OCI-LY1 (cell line): ENCODE data around the gene AKT2.

Experiments
- EZH2 ChIP-seq: fragments of 200-600 bp; sonication (generic), shearing (Covaris generic); IDR thresholded peaks from 2 replicates; pipeline ENCODE4 v1.8.0; 2017; ENCODE audit warnings: borderline replicate concordance, mixed run types, mild to moderate bottlenecking, antibody characterized with exemption, low read length, moderate library complexity, mixed read lengths
- TF ChIP-seq, protein P1 (sequence below): fragments of 200-600 bp; sonication (generic), shearing (Covaris generic); IDR thresholded peaks from 2 replicates; pipeline ENCODE4 v1.5.1; 2017; ENCODE audit warnings: mild to moderate bottlenecking, antibody characterized with exemption, low read length, moderate library complexity, mixed read lengths

DNA sequence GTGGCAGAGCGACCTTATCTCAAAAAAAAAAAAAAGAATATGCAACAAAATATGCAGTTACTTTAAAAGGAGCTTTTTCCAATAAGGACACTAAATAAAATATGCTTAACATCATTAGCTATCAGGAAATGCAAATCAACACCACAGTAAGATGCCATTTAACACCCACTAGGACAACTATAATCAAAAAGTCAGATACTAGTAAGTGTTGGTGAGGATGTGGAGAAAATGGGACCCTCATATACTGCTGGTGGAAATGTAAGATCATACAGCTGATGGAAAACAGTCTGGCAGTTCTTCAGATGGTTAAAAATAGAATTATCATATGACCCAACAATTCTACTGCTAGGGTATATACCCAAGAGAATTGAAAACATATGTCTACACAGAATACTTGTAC, 24.5 kb upstream of the AKT2 start:
- TF ChIP-seq, protein P1, sequence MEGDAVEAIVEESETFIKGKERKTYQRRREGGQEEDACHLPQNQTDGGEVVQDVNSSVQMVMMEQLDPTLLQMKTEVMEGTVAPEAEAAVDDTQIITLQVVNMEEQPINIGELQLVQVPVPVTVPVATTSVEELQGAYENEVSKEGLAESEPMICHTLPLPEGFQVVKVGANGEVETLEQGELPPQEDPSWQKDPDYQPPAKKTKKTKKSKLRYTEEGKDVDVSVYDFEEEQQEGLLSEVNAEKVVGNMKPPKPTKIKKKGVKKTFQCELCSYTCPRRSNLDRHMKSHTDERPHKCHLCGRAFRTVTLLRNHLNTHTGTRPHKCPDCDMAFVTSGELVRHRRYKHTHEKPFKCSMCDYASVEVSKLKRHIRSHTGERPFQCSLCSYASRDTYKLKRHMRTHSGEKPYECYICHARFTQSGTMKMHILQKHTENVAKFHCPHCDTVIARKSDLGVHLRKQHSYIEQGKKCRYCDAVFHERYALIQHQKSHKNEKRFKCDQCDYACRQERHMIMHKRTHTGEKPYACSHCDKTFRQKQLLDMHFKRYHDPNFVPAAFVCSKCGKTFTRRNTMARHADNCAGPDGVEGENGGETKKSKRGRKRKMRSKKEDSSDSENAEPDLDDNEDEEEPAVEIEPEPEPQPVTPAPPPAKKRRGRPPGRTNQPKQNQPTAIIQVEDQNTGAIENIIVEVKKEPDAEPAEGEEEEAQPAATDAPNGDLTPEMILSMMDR = no peak
- no peak for TF ChIP-seq EZH2
